ENCODE data around the gene GRIN3B.

DNA sequence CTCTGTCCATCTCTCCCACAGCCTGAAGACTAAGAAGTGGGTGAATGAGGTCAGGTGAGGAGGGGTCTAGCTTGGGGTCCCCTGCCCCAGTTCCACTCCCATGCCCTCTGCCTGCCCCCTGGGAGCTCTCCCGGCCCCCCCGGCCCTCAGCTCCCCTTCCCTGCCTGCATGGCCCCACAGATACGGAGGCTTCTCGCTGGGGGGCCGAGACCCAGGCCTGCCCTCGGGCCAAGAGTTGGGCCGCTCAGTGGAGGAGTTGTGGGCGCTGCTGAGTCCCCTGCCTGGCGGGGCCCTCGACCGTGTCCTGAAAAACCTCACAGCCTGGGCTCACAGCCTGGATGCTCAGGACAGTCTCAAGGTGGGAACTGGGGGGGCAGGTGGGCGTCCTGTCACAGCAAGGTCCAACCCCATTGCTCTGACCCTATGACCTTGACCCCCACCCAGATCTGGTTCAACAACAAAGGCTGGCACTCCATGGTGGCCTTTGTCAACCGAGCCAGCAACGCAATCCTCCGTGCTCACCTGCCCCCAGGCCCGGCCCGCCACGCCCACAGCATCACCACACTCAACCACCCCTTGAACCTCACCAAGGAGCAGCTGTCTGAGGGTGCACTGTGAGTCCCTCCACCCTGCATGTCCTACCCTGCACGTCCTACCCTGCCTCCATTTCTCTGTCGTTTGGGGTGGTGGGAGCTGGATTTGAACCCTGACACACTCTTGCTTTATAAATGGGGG is 55.8 kb downstream of the GRIN3B start:
- no peak for TF ChIP-seq EZH2 (IDR thresholded peaks at IDR 0.05; ENCODE audit: insufficient read depth, poor library complexity, severe bottlenecking)
- TF ChIP-seq EZH2phosphoT487 (IDR thresholded peaks at IDR 0.05; ENCODE audit: insufficient read depth, low read depth), result no peak
